Neural cell (in vitro differentiated cells): ENCODE data around the gene GSTT2B.
"Not testable (repeated sequence)": the region's sequence is repeated elsewhere in the genome, so short reads cannot be mapped to it uniquely, and the experiment has no call there.

Source experiments
- CTCF ChIP-seq: fragments of 450-650 bp; IDR thresholded peaks from 2 replicates; pipeline ENCODE4 v1.5.1; 2014; ENCODE audit warnings: antibody characterized with exemption, mild to moderate bottlenecking, moderate library complexity; ENCODE audit not compliant: poor library complexity, severe bottlenecking
- EP300 ChIP-seq: fragments of 450-650 bp; conservative IDR thresholded peaks from 2 replicates; pipeline ENCODE4 v1.6.1; 2014; ENCODE audit warnings: antibody characterized with exemption, mild to moderate bottlenecking, moderate library complexity; ENCODE audit not compliant: poor library complexity, severe bottlenecking
- EZH2 ChIP-seq: fragments of 200-600, 300-800 bp; shearing (Covaris generic), sonication (generic); IDR thresholded peaks from 2 replicates; pipeline ENCODE4 v1.6.1; 2014; ENCODE audit warnings: antibody characterized with exemption, low read length, borderline replicate concordance, mild to moderate bottlenecking; ENCODE audit not compliant: insufficient read depth, poor library complexity, severe bottlenecking
- POLR2AphosphoS5 ChIP-seq: IDR thresholded peaks from 2 replicates; pipeline ENCODE4 v1.6.1; 2012
- REST ChIP-seq: IDR thresholded peaks from 2 replicates; pipeline ENCODE4 v1.6.1; 2012; ENCODE audit warnings: borderline replicate concordance
- SMC3 ChIP-seq: fragments of 450-650 bp; conservative IDR thresholded peaks from 2 replicates; pipeline ENCODE4 v1.6.1; 2014; ENCODE audit warnings: antibody characterized with exemption, mild to moderate bottlenecking, moderate library complexity; ENCODE audit not compliant: poor library complexity
- TAF1 ChIP-seq: IDR thresholded peaks from 2 replicates; pipeline ENCODE4 v1.6.1; 2012; ENCODE audit warnings: low read depth

GRCh38 chr22:23952794-23953405 is 8.1 kb downstream of the GSTT2B start:
- TF ChIP-seq EP300, EZH2, TAF1, REST, CTCF, SMC3, POLR2AphosphoS5: not testable (repeated sequence)
